ENCODE data around the gene PADI2.

- TF ChIP-seq CTCF (conservative IDR thresholded peaks at IDR 0.05; ENCODE audit: low read depth in 2 of 2): no peak
- TF ChIP-seq POLR2AphosphoS5 (IDR thresholded peaks at IDR 0.05; ENCODE audit: low read depth): no peak
- TF ChIP-seq REST (IDR thresholded peaks at IDR 0.05; ENCODE audit: unreplicated experiment): no peak
Measured at GRCh38 chr1:17161926-17162800, 42.9 kb upstream of the PADI2 start.
